Limb (tissue), 2 donors: ENCODE data around the gene HNRNPA1.
"Not testable (repeated sequence)": the region's sequence is repeated elsewhere in the genome, so short reads cannot be mapped to it uniquely, and the experiment has no call there.

Source experiments
- DNase-seq, 2 donors: peaks; one replicate each; pipeline ENCODE4 v3.0.0-alpha.2; 2016; ENCODE audit errors: extremely low spot score in 2 of 2

The HNRNPA1 gene

DNA sequence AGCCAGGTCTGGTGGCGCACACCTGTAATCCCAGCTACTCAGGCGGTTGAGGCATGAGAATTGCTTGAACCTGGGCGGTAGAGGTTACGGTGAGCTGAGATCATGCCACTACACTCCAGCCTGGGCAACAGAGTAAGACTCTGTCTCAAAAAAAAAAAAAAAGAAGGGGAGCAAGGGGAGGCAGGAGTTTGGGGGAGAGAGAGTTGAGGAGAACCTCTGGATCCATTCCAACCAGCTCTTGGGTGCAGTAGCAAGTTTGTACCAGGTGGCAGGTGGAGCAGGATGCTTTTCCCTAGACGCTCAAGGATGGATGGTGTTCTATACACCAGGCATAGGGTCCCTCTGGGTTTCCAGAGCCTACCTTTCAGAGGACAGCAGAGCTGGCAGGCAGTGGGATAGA is 18.4 kb downstream of the HNRNPA1 start:
- no peak for DNase-seq

DNA sequence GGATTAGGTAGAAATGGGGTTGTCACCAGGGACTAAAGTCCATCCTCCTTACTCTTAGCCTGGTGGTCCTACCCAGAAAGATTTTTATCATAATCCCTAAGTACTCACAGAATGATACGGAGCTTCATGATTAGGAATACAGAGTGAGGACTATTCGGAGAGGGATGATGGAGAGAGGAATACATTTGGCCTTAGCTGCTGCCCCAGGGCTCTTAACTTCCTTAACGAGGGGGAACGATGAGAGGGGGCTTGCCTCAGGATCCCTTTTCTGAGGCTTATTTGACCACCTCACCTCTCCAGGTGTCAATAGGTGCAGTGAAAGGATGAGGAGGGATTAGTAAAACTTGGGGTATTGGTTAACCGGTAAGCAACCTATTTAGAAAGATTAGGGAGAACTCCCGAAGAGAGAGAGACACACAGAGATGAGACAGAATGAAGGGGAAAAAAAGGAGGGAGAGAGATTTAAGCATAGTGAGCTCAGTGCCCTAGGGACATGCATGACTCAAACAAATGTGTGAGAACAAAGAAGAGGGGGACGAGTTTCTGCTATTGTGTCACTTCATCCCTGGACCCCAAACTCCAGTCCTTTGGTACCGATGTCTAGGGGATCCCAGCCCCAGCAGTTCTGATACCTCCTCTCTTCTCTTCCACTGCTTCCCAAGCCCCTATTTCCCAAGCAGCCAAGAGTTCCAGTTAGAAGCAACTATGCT is 19.1 kb downstream of the HNRNPA1 start:
- DNase-seq, result no peak

- no peak for DNase-seq
Observed at GRCh38 chr12:54300225-54300731, 19.8 kb downstream of the HNRNPA1 start.

- peak in 1 of 2 donors; percentile 72 for DNase-seq
Observed at GRCh38 chr12:54300732-54301427, 20.4 kb downstream of the HNRNPA1 start, which contains the start of gene NFE2. Gene NFE2, minus strand, starts transcription at chr12:54301015. Its CDS starts 5,767 bp downstream, at chr12:54295248.

GRCh38 chr12:54301428-54302048 is 21.0 kb downstream of the HNRNPA1 start:
- no peak for DNase-seq

DNA sequence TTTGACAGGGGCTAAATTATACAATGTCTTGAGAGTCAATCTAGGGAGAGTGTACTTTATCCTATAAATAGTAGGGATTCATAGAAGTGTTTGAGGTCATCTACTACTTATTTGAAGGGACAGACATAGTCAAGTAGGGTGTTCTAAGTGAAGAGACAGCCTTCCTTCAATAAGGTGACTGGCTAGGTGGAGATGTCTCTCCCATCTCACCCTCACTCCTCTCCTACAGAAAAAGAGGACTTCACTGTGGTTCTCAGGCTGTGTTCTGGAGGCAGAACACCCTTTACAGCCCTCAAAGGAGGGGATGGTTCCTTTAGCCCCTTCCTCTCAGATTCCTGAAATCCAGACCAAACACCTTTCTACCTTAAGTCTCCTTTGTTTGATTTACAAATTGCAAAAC is 23.1 kb downstream of the HNRNPA1 start:
- DNase-seq, result no peak

DNA sequence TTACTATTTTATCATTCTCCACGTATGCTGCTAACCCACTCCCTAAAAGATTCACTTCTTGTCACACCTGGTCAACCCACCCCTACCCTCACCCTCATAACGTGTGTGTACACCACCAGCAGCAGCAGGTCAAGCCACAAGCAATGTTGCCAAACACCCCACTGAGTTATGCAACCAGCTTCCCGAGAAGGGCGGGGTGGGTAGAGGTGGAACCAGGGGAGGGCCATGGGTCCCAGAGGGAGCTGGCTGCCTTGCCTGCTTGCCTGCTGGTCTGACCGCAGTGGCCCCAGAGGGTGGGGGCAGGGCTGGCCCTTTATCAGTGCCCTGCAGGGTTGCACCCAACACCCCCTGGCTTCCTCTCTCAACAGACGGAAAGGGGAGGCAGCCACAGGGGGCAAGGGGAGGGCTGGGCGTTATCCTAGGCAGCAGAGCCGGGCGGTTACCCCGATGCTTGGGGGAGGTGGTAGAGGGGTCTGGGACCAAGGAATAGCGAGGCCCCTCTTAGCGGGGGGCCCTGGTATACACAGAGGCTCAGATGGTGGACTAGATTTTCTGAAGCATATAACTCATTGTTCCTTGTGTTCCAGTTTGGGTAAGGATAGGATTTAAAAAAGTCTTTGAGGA is 23.8 kb downstream of the HNRNPA1 start:
- peak in 1 of 2 donors; percentile 46 for DNase-seq

DNA sequence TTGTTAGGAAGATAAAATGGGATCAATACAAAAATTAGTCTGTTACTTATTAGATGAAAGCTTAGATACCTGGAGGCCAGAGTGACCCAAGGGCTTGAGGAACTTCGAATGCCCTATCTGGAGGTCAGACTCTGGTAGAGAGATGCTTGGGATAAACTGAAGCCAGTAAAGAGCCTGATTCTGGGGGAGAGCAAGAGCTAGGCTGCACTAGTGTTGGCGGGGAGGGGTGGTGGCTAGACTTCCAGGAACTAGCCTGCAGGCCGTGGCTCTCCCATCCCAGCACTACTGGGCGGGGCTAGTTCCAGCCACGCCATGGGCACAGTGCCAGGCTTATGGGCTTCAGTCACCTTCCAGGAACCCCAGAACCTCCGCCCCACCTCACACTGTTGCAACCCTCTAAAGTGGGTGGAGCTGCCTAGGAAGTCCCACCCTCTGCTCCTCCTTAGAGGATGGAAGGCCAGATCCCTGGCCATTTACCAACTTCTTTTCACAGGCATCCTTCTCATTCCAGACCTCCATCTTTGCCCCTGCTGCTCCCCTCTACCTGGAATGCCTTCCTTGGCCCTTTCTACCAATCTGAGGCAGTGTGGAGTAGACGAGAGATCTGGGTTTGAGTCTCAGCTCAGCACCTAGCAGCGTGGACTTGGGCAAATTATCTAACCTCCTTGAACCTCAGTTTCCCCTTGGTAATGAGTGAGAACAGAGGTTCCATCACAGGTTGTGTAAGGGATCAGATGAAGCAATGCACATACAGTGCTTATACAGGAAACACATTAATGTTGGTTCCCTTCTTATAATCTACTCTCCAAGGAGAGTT is 26.6 kb downstream of the HNRNPA1 start:
- DNase-seq, result peak in 1 of 2 donors; percentile 50

DNA sequence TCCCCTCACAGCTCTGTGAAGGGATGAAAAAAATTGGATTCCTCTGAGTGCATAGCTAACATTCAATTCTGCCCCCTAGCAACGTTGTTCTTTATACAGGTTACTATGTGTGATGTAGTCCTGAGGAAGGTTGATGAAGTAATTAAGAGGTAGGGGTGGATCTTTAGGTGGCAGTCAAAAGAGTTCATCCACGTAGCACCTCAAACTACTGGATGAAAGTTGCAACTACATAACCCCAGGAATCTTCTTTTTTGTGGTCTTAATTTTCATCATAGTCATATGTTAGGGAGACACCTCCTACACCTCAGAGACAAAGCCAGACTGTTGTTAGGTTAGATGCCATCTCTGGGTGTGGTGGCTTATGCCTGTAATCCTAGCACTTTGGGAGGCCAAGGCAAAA is 30.5 kb downstream of the HNRNPA1 start:
- DNase-seq, result no peak

DNA sequence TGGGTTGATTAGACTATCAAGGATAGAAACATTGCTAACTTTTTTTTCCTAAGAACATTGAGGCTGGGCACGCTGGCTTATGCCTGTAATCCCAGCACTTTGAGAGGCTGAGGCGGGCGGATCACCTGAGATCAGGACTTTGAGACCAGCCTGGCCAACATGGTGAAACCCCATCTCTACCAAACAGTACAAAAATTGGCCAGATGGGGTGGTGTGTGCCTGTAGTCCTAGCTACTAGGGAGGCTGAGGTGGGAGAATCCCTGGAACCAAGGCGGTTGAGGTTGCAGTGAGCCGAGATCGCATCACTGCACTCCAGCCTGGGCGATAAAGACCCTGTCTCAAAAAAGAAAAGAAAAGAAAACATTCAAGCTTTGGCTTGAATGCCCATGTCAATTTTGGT is 31.8 kb downstream of the HNRNPA1 start:
- not testable (repeated sequence) for DNase-seq

DNA sequence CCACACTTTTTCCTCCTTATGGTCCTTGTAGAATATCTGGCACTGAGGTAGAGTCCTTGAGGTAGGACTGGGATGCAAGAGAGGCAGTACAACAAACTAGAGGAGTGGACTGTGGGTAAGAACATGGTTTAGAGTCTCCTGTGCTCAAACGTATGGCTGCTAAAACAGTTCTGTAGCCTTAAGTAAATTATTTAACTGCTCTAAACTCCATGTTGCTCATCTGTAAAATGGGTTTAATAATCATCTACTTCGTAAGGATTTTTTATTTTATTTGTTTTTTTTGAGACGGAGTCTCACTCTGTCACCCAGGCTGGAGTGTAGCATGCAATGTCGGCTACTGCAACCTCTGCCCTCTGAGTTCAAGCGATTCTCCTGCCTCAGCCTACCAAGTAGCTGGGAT is 40.8 kb downstream of the HNRNPA1 start:
- DNase-seq, result no peak

- peak; percentile 94 to 100 for DNase-seq
Observed at GRCh38 chr12:54324617-54325441, 44.3 kb downstream of the HNRNPA1 start, which contains the start of gene COPZ1. Gene COPZ1, plus strand, starts transcription at chr12:54325131. Its CDS starts 33 bp downstream, at chr12:54325164.

GRCh38 chr12:54325442-54326109 is 45.0 kb downstream of the HNRNPA1 start:
- DNase-seq, result not testable (repeated sequence)

DNA sequence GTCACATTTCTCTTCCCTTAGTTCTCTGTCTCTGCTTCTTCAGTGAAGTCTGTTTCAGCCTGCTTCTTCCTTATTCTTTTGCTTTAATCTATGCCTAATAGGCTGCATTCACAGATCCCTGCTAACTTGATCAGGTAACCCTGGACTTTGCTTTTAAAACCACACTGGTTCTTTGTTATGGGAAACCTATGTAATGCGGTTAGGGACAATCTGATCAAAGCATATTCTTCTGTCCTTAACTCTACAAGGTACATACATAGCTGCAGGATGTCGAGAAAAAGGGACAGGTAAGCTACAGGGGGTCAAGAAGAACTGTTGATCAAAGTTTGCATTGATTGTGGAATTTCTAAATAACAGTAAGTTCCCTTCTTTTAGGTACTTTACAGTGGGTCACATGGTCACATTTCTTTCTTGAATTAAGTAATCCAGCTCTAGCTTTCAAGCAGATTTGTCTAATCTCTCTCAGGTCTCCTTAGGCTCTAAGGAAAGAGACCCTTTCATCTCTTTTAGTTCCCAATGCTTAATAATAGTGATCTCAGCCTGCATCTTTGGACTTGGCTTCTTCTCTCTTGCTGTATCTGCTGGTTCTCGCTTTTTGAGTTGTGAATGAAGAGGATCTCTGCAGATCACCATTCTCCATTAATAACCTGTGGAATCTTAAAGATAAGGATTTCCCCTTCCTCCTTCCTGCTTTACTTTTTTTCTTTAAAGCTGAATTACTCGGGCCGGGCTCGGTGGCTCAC is 48.2 kb downstream of the HNRNPA1 start:
- no peak for DNase-seq

DNA sequence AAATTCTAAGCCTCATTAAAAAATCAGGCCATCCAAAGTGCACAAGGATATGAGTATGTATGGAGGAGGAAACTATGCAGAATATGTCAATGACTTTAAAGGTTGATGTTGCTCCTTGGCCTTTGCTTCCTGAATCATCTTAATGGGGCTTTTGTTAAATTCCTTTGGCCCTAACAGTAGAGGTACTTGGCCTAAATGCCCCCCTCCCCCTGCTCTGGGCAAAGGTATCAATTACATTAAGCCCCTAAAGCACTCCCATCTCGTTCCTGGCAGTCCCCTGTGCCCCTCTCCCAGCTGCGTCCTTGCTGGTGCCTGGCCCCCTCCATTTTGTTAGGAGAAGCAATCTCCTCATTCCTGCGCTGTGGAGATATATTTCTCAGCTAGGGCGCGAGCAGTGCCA is 49.2 kb downstream of the HNRNPA1 start:
- DNase-seq, result peak in 1 of 2 donors; percentile 46

- DNase-seq, result no peak
Observed at GRCh38 chr12:54330442-54330841, 49.9 kb downstream of the HNRNPA1 start.

GRCh38 chr12:54331461-54331860 is 50.9 kb downstream of the HNRNPA1 start:
- no peak for DNase-seq

DNA sequence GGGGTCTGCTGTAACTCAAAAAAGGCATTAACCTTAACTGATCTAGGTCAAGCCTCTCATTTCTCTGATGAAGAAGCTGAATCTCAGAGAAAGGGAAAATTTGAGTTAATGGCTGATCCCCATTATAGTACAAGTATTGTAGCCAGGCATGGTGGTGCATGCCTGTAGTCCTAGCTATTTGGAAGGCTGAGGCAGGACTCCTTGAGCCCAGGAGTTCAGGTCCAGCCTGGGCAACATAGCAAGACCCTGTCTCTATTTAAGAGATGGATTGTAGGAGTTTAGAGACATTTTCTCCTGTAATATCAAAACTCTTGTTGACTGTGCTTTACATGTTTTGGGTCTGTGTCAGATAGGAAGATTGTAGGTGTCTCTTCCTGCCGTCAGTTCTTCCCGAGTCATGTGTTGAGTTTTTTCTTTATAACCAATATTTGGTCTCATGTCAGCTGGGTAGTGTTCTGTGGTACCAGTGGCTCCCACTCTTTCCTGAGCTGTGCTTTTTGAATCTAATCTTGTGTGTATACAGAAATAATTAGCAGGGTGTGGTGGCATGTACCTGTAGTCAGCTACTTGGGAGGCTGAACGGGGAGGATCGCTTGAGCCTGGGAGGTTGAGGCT is 53.0 kb downstream of the HNRNPA1 start:
- no peak for DNase-seq
